Naive thymus-derived CD8-positive, alpha-beta T cell (primary cell): ENCODE data around the gene SOX11. TPM values are rescaled to one million over a fixed set of nuclear protein-coding genes. Genes with fewer than 3 reads are reported as not detected.
A peak's percentile ranks its signal among the peaks of the same experiment; 100 is the strongest.

Source experiments
- ATAC-seq, 2 donors: fragments of 150-1000 bp; cut with Tn5 transposase in 1 of 2; sonication (Bioruptor Pico), chemical (Tn5 transposase) in 1 of 2; 1 replicate in 1 of 2; 2 replicates in 1 of 2; pipeline ENCODE4 v1.10.0; 2021; ENCODE audit warnings: mild to moderate bottlenecking in 2 of 2, moderate library complexity in 2 of 2
- POLR2A ChIA-PET: fragments of 350-600 bp; sonication (Branson Sonifier 250); formaldehyde crosslinking; loops from one replicate; lab custom pipeline; 2021; ENCODE audit warnings: antibody characterized with exemption; lab: Charles Lee
- DNase-seq, 10 donors: peaks; one replicate each; pipeline versions ENCODE4 v3.0.0 to v3.0.0-alpha.2; 2020 to 2022
- H3K27ac Mint-ChIP-seq, 10 donors: one replicate each; pipeline ENCODE4 v1.8.0; 2020 to 2022; ENCODE audit warnings: mild to moderate bottlenecking in 10 of 10, mixed read lengths in 10 of 10, moderate library complexity in 4 of 10, inconsistent platforms in 1 of 10
- H3K27me3 Mint-ChIP-seq, 5 donors: one replicate each; pipeline ENCODE4 v1.8.0; 2021 to 2022; ENCODE audit warnings: mixed read lengths in 5 of 5
- H3K36me3 Mint-ChIP-seq, 3 donors: one replicate each; pipeline ENCODE4 v1.8.0; 2020 to 2022; ENCODE audit warnings: mixed read lengths in 3 of 3, mild to moderate bottlenecking in 2 of 3, inconsistent platforms in 1 of 3
- H3K4me1 Mint-ChIP-seq, 4 donors: one replicate each; pipeline ENCODE4 v1.8.0; 2021 to 2022; ENCODE audit warnings: mixed read lengths in 4 of 4
- H3K4me3 Mint-ChIP-seq, 10 donors: one replicate each; pipeline ENCODE4 v1.8.0; 2020 to 2022; ENCODE audit warnings: mild to moderate bottlenecking in 10 of 10, mixed read lengths in 10 of 10, moderate library complexity in 6 of 10, inconsistent platforms in 1 of 10
- H3K9me3 Mint-ChIP-seq, 9 donors: one replicate each; pipeline ENCODE4 v1.8.0; 2020 to 2022; ENCODE audit warnings: mixed read lengths in 9 of 9, mild to moderate bottlenecking in 3 of 9, inconsistent platforms in 1 of 9, moderate library complexity in 1 of 9
- polyA plus RNA-seq, 3 donors: library from polyadenylated mRNA; unstranded; fragments of 300-500 nt; fragmentation: Illumina TruSeq; gene quantifications; one replicate each; pipeline ENCODE4 v1.2.3, GENCODE V29; 2021
- total RNA-seq, 8 experiments: library from RNA in 2 of 8; stranded (reverse) in 2 of 8; gene quantifications; one replicate each; pipeline ENCODE4 v1.2.3 and lab custom pipeline; 2021 to 2026

The SOX11 gene
- total and polyA plus RNA-seq, 5 experiments from 2014 or later, result not detected

DNA sequence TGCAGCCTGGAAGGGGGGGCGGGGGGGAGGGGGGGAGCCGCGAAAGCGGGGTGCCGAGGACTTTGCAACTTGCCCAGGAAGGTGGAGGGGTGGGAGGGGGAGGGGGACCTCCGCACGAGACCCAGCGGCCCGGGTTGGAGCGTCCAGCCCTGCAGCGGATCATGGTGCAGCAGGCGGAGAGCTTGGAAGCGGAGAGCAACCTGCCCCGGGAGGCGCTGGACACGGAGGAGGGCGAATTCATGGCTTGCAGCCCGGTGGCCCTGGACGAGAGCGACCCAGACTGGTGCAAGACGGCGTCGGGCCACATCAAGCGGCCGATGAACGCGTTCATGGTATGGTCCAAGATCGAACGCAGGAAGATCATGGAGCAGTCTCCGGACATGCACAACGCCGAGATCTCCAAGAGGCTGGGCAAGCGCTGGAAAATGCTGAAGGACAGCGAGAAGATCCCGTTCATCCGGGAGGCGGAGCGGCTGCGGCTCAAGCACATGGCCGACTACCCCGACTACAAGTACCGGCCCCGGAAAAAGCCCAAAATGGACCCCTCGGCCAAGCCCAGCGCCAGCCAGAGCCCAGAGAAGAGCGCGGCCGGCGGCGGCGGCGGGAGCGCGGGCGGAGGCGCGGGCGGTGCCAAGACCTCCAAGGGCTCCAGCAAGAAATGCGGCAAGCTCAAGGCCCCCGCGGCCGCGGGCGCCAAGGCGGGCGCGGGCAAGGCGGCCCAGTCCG, 540 bp downstream of the SOX11 start:
- H3K4me3 Mint-ChIP-seq, result peak overlapping the region in 3 of 10 donors; percentile 22 to 39 (median 36)
- H3K36me3 Mint-ChIP-seq, result peaks cover 0 to 10% (median 7%) of the 10 kb centered on the region in 3 donors
- POLR2A ChIA-PET, result no interaction called here
- H3K27ac Mint-ChIP-seq, result no peak overlapping the region
- H3K9me3 Mint-ChIP-seq, result peaks cover 0 to 10% (median 0%) of the 10 kb centered on the region in 9 donors
- no peak for DNase-seq
- peaks cover 36 to 62% (median 46%) of the 10 kb centered on the region in 5 donors for H3K27me3 Mint-ChIP-seq
- ATAC-seq, result no peak
- peaks cover 3 to 20% (median 20%) of the 10 kb centered on the region in 4 donors for H3K4me1 Mint-ChIP-seq

DNA sequence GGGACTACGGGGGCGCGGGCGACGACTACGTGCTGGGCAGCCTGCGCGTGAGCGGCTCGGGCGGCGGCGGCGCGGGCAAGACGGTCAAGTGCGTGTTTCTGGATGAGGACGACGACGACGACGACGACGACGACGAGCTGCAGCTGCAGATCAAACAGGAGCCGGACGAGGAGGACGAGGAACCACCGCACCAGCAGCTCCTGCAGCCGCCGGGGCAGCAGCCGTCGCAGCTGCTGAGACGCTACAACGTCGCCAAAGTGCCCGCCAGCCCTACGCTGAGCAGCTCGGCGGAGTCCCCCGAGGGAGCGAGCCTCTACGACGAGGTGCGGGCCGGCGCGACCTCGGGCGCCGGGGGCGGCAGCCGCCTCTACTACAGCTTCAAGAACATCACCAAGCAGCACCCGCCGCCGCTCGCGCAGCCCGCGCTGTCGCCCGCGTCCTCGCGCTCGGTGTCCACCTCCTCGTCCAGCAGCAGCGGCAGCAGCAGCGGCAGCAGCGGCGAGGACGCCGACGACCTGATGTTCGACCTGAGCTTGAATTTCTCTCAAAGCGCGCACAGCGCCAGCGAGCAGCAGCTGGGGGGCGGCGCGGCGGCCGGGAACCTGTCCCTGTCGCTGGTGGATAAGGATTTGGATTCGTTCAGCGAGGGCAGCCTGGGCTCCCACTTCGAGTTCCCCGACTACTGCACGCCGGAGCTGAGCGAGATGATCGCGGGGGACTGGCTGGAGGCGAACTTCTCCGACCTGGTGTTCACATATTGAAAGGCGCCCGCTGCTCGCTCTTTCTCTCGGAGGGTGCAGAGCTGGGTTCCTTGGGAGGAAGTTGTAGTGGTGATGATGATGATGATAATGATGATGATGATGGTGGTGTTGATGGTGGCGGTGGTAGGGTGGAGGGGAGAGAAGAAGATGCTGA, 1.4 kb downstream of the SOX11 start:
- POLR2A ChIA-PET, result no interaction called here
- DNase-seq (no peak), ATAC-seq (no peak)
- Mint-ChIP-seq H3K4me3 (peak overlapping the region in 8 of 10 donors; percentile 31 to 61 (median 53)), H3K27ac (no peak overlapping the region), H3K36me3 (peaks cover 0 to 10% (median 7%) of the 10 kb centered on the region in 3 donors), H3K4me1 (peaks cover 3 to 22% (median 21%) of the 10 kb centered on the region in 4 donors), H3K9me3 (peaks cover 0 to 10% (median 0%) of the 10 kb centered on the region in 9 donors), H3K27me3 (peaks cover 33 to 63% (median 49%) of the 10 kb centered on the region in 5 donors)

DNA sequence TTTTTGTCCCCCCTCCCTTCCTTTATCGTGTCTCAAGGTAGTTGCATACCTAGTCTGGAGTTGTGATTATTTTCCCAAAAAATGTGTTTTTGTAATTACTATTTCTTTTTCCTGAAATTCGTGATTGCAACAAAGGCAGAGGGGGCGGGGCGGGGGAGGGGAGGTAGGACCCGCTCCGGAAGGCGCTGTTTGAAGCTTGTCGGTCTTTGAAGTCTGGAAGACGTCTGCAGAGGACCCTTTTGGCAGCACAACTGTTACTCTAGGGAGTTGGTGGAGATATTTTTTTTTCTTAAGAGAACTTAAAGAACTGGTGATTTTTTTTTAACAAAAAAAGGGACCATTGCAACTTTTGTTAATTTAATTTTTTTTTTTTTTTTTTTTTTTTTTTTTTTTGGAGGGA, 2.1 kb downstream of the SOX11 start:
- peaks cover 3 to 22% (median 21%) of the 10 kb centered on the region in 4 donors for H3K4me1 Mint-ChIP-seq
- DNase-seq (no peak), ATAC-seq (no peak)
- peaks cover 31 to 59% (median 49%) of the 10 kb centered on the region in 5 donors for H3K27me3 Mint-ChIP-seq
- H3K4me3 Mint-ChIP-seq, result peak overlapping the region in 6 of 10 donors; percentile 31 to 59 (median 46)
- POLR2A ChIA-PET, result no interaction called here
- peaks cover 0 to 10% (median 7%) of the 10 kb centered on the region in 3 donors for H3K36me3 Mint-ChIP-seq
- no peak overlapping the region for H3K27ac Mint-ChIP-seq
- H3K9me3 Mint-ChIP-seq, result peaks cover 0 to 10% (median 0%) of the 10 kb centered on the region in 9 donors

DNA sequence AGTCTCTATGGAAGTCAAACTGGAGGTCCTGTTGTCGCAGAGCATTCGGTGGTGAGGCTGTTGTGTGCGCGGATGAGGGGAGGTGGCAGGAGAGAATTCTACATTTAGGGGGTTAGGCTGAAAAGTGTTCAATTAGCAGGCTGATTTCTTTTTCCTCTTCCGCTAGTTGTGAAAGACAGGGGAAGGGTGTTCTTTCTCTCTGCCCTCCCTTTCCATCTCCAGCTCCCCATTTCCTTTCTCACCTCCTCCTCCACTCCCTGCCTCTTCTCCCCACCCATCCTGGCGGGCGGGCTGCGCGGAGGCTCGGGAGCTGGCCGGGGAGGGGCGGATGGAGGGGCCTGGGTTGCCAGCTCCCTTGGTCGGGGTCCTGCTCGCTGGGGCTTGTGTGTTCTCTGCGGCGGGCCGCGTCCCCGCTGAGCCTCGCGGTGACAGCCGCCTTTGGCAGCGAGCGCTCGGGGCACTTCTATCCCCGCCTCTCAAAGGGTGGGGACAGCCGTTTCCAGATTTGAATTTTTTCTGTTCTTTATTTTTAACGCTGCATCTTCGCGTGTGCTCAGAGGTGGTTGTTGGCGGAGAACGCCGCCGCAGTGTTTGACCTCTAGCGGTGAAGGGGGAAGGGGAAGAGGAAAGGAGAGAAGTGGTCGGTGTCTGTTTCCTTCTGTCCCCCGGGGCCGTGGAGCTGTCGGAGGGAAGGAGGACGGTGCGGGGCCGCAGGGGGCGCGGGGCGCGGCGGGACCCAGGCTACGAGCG, 3.6 kb downstream of the SOX11 start:
- Mint-ChIP-seq H3K36me3 (peaks cover 0 to 8% (median 7%) of the 10 kb centered on the region in 3 donors), H3K4me1 (peaks cover 3 to 20% (median 18%) of the 10 kb centered on the region in 4 donors), H3K4me3 (peak overlapping the region in 7 of 10 donors; percentile 0 to 61 (median 48)), H3K27ac (no peak overlapping the region), H3K9me3 (peaks cover 0 to 11% (median 0%) of the 10 kb centered on the region in 9 donors), H3K27me3 (peaks cover 25 to 55% (median 52%) of the 10 kb centered on the region in 5 donors)
- DNase-seq (no peak), ATAC-seq (no peak)
- POLR2A ChIA-PET, result no interaction called here

DNA sequence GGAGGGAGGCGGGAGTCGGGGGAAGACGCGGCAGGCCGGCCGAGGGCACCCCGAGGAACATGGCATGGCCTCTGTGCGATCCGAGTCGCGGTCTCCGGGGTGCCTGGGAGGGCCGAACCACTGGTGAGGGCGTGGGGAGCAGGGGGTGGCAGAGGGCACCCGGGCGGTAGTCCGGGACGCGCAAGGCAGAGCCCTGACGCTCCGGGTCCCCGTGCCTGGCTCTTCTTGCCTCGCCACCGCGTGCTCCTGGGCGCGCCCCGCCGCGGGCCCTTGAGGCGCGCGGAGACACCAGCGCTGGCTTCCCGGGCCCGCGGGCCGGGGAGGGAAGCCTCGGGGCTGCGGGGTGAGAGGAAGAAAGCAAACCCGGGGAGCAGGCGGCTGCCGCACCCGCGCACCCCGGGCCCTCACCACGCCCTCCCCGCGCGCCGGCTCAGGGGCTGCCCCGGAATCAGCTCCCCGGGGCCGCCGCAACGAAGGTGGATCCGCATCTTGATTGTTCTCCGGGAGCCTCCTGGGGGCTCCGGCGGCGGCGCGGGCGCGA, 4.3 kb downstream of the SOX11 start:
- peaks cover 0 to 11% (median 0%) of the 10 kb centered on the region in 9 donors for H3K9me3 Mint-ChIP-seq
- peaks cover 24 to 57% (median 54%) of the 10 kb centered on the region in 5 donors for H3K27me3 Mint-ChIP-seq
- ATAC-seq, result no peak
- H3K27ac Mint-ChIP-seq, result no peak overlapping the region
- POLR2A ChIA-PET, result no interaction called here
- peaks cover 0 to 10% (median 5%) of the 10 kb centered on the region in 3 donors for H3K36me3 Mint-ChIP-seq
- no peak for DNase-seq
- peak overlapping the region in 1 of 10 donors; percentile 61 for H3K4me3 Mint-ChIP-seq
- H3K4me1 Mint-ChIP-seq, result peaks cover 3 to 17% (median 15%) of the 10 kb centered on the region in 4 donors

DNA sequence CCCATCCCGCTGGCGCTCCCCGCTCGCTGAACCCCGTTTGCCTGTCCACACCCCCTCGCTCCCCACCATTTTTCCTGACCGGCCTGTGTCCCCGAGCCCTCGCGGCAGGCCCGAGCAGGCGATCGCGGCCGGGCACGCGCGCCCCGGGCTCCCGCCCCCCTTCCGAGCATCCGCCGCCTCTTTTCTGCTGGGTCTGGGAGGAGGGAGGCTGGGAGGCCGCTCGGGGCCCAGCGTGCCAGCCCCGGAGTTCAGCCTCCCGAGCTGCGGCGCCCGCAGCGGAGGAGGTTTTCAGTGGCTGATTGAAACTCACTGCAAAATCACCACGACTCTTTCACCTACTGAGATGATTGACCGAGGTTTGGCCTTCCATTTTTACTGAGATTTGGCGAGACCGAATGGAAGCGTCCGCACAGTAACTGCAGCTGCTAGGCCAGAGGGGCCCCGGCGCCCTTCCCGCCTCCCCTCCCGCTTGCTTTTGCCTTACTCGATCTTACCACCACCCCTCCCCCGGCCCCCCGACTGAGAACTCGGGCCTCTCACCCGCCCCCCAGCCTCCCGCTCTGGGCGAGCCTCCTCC, 4.8 kb downstream of the SOX11 start:
- peaks cover 3 to 17% (median 15%) of the 10 kb centered on the region in 4 donors for H3K4me1 Mint-ChIP-seq
- POLR2A ChIA-PET, result no interaction called here
- peaks cover 25 to 62% (median 56%) of the 10 kb centered on the region in 5 donors for H3K27me3 Mint-ChIP-seq
- peaks cover 0 to 11% (median 0%) of the 10 kb centered on the region in 9 donors for H3K9me3 Mint-ChIP-seq
- no peak overlapping the region for H3K27ac Mint-ChIP-seq
- peaks cover 0 to 10% (median 5%) of the 10 kb centered on the region in 3 donors for H3K36me3 Mint-ChIP-seq
- DNase-seq (no peak), ATAC-seq (no peak)
- peak overlapping the region in 2 of 10 donors; percentile 21 to 33 for H3K4me3 Mint-ChIP-seq

DNA sequence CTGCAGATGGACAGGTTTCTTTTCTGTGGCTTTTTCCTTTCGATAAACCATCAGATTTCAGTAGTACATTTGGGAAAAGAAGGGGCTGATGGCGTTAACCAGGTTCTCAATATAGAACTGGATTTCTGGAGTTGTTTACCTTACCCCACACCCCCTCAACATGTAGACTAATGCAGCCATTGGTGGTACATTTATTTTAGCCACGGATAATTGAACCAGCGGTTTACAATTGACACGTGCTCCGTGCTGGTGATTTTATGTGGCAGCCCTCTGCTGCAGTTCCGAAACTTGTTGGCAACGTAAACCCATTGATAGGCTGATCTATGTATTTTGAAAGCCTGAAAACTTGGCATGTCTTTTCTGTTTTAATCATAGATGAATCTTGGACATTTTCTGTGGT, 5.4 kb downstream of the SOX11 start:
- no peak for DNase-seq
- H3K4me3 Mint-ChIP-seq, result peak overlapping the region in 3 of 10 donors; percentile 11 to 18 (median 17)
- H3K36me3 Mint-ChIP-seq, result peaks cover 0 to 10% (median 5%) of the 10 kb centered on the region in 3 donors
- H3K27me3 Mint-ChIP-seq, result peaks cover 25 to 65% (median 62%) of the 10 kb centered on the region in 5 donors
- H3K9me3 Mint-ChIP-seq, result peaks cover 0 to 11% (median 0%) of the 10 kb centered on the region in 9 donors
- H3K27ac Mint-ChIP-seq, result no peak overlapping the region
- ATAC-seq, result no peak
- H3K4me1 Mint-ChIP-seq, result peaks cover 3 to 17% (median 14%) of the 10 kb centered on the region in 4 donors
- POLR2A ChIA-PET, result no interaction called here

DNA sequence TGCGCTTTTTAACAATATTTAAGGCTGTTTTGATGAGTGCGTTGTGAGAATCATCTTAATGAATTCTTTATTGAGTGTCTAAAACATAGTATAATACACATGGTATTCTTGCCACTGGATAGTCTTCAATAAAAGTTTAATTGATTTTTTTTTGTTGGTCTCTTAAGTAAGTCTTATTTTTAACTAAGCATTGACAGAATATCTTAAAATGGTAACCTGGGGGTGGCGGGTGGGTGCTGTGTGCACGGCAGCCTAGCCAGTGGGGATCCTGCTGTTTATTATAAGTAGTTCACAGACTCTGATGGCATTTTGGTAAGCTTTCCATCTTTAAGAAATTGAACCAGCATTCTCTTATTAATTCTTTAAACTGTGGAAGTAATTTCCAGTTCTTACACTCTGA, 6.0 kb downstream of the SOX11 start:
- Mint-ChIP-seq H3K4me3 (no peak overlapping the region), H3K9me3 (peaks cover 0 to 11% (median 0%) of the 10 kb centered on the region in 9 donors), H3K36me3 (peaks cover 0 to 10% (median 5%) of the 10 kb centered on the region in 3 donors), H3K27ac (no peak overlapping the region), H3K27me3 (peaks cover 23 to 68% (median 64%) of the 10 kb centered on the region in 5 donors), H3K4me1 (peaks cover 3 to 17% (median 13%) of the 10 kb centered on the region in 4 donors)
- POLR2A ChIA-PET, result no interaction called here
- no peak for ATAC-seq
- no peak for DNase-seq

DNA sequence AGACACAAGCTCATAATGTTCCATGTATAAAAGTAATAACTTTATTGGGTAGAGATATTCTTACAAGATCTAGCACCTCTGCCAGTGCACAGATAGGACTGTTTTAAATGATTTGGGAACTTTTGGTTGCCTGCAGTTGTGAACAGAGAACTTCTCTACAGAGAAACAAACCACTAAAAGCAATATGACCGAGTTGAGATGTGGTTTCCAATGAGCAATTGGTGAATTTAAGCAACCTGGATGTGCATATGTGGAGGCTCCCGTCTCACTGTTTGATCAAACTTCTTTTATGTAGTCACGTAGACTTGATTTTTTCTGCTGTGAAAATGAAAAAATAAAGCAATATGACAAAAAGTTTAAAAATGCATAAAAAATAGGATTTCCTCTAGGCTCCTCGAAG, 7.8 kb downstream of the SOX11 start:
- peaks cover 0 to 10% (median 0%) of the 10 kb centered on the region in 3 donors for H3K36me3 Mint-ChIP-seq
- peaks cover 21 to 67% (median 59%) of the 10 kb centered on the region in 5 donors for H3K27me3 Mint-ChIP-seq
- POLR2A ChIA-PET, result no interaction called here
- no peak for DNase-seq
- peaks cover 0 to 9% (median 0%) of the 10 kb centered on the region in 9 donors for H3K9me3 Mint-ChIP-seq
- H3K27ac Mint-ChIP-seq, result no peak overlapping the region
- peaks cover 0 to 12% (median 6%) of the 10 kb centered on the region in 4 donors for H3K4me1 Mint-ChIP-seq
- no peak overlapping the region for H3K4me3 Mint-ChIP-seq
- ATAC-seq, result no peak

DNA sequence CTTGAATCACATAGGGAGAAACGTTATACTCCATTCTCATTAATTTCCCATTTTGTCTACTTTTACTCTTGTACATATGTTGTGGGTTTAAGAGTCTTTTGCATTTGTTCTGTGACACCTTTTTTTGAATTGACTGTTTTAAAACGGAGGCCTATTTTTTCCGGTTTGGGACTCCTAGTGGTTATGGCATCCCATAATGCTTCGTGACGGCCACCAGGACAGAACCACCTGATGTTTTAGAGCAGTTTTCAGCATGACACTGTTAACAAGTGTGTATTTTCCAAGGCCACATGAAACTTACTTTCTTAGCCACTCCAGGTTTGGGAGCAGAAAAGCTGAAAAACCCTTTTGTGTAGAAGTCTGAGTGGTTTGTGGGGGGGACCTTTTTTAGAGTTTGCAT, 8.4 kb downstream of the SOX11 start:
- H3K4me3 Mint-ChIP-seq, result no peak overlapping the region
- peaks cover 18 to 65% (median 57%) of the 10 kb centered on the region in 5 donors for H3K27me3 Mint-ChIP-seq

DNA sequence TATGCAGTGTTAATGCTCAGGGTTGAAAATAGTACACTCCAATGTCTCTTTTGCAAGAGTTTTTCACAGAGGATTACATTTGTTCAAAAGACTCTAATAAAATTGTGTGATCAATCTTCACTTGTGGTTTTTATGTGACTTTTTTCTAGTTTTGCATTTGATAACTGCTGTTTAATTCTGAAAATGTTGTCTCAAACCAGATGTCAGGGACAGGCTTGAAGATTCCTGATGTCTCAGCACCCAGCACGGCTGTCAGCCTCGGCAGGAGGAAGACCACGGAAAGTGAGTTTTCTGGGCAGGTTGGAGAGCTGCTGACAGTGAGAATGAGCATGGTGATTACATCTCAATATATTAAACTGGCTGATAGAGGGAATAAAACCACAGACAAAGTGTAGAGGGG, 9.1 kb downstream of the SOX11 start:
- Mint-ChIP-seq H3K4me3 (no peak overlapping the region), H3K4me1 (peaks cover 0 to 4% (median 1%) of the 10 kb centered on the region in 4 donors), H3K36me3 (peaks cover 0 to 3% (median 0%) of the 10 kb centered on the region in 3 donors), H3K27me3 (peaks cover 16 to 58% (median 50%) of the 10 kb centered on the region in 5 donors), H3K27ac (no peak overlapping the region), H3K9me3 (peaks cover 0 to 10% (median 0%) of the 10 kb centered on the region in 9 donors)
- POLR2A ChIA-PET, result no interaction called here
- DNase-seq, result no peak
- no peak for ATAC-seq

More for the DNA sequence above, 8.4 kb downstream of the SOX11 start:
- Mint-ChIP-seq H3K4me1 (peaks cover 0 to 8% (median 5%) of the 10 kb centered on the region in 4 donors), H3K36me3 (peaks cover 0 to 4% (median 0%) of the 10 kb centered on the region in 3 donors), H3K27ac (no peak overlapping the region), H3K9me3 (peaks cover 0 to 10% (median 0%) of the 10 kb centered on the region in 9 donors)
- ATAC-seq (no peak), DNase-seq (no peak)
- POLR2A ChIA-PET, result no interaction called here
